ENCODE measurements around the gene PRSS57. TPM values are rescaled to one million over a fixed set of nuclear protein-coding genes. Genes with fewer than 3 reads are reported as not detected.
A peak's percentile ranks its signal among the peaks of the same experiment; 100 is the strongest.

The PRSS57 gene
- total and polyA plus RNA-seq, 2 of the 8 experiments (the other 6 are each of a cell fraction or from before 2014, with no cell fraction given) = not detected

DNA sequence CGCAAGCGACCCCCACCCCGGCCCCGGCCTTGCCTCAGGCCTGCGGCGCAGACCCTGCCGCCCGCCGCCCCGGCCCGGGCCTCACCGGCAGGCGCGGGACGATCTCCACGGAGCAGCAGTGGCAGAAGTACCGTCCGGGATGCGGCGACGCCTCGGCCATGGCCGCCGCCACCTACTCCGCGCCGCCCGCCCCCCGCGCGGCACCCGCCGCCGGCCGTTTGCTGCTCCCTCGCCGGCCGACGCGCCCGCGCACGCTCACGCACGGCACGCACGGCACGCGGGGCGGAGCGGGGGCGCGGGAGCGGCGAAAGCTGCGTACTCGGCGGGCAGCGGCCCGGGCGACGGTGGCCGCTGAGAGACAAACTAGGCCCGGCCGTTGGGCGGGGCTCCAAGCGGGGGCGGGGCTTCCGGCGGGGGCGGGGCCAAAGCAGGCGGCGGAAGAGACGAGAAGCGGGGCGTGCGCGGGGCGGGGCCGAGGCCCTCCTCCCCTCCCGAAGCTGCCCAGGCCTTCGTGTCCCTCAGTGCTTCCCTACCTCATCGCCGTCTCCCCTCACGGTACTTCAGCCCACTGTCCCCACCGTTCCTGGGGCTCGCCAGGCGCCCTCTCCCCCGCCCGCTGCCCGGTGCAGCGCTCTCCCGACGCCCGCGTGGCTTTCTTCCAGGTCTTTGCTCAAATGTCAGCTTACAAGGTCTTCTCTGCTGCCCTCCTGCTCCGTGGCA is 32.1 kb downstream of the PRSS57 start, which contains the start of gene RNF126:
RNF126 (minus strand) TSS at position 253 of the 720 bp plus-strand sequence; CDS start at position 160, 93 bp downstream.
- peak within 1 kb of the TSS; percentile 55 for H3K27ac ChIP-seq (ENCODE audit: low read depth, low read length)
- TF ChIP-seq CBX8 (IDR thresholded peaks at IDR 0.05; ENCODE audit: borderline replicate concordance, low read depth, low read length) = no peak
- no peak for TF ChIP-seq SIX5 (IDR thresholded peaks at IDR 0.05; ENCODE audit: low read depth, low read length)
- no peak for TF ChIP-seq BRCA1 (IDR thresholded peaks at IDR 0.05; ENCODE audit: low read depth, low read length)
- 0 out of 2 replicates have a peak, but pooled peaks have one; percentile 54 for TF ChIP-seq RBBP5 (IDR thresholded peaks at IDR 0.05; ENCODE audit: borderline replicate concordance, low read depth, low read length)
- TF ChIP-seq, protein P1, sequence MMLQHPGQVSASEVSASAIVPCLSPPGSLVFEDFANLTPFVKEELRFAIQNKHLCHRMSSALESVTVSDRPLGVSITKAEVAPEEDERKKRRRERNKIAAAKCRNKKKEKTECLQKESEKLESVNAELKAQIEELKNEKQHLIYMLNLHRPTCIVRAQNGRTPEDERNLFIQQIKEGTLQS (IDR thresholded peaks at IDR 0.05; ENCODE audit: insufficient read depth, low read depth, low read length) = no peak
- no peak for TF ChIP-seq KDM5A (IDR thresholded peaks at IDR 0.05; ENCODE audit: low read length)
- no peak for TF ChIP-seq SP4 (IDR thresholded peaks at IDR 0.05; ENCODE audit: low read length)
- TF ChIP-seq ZNF274 (IDR thresholded peaks at IDR 0.05; ENCODE audit: borderline replicate concordance, extremely low read depth, low read length) = no peak
- TF ChIP-seq TEAD4 (IDR thresholded peaks at IDR 0.05; ENCODE audit: low read depth, low read length) = no peak
- peak; percentile 34 for TF ChIP-seq KDM4A (IDR thresholded peaks at IDR 0.05; ENCODE audit: low read depth, low read length, severe bottlenecking)
- TF ChIP-seq JUND (IDR thresholded peaks at IDR 0.05; ENCODE audit: low read length) = no peak

More for the DNA sequence above, 32.1 kb downstream of the PRSS57 start, which contains the start of gene RNF126:
- WGBS, 2 experiments (ENCODE audit: extremely low coverage in 1 of 2, insufficient coverage in 1 of 2, insufficient read length in 1 of 2, insufficient replicate concordance in 2 of 2, low coverage in 1 of 2, low lambda C conversion rate in 2 of 2, missing lambda C conversion rate in 1 of 2) = 11% methylated on average over 63 of the region's 97 CpGs; no CpG with 5 or more reads in 1 of the 2 experiments
- Histone ChIP-seq H3K14ac (ENCODE audit: insufficient read length) (no peak within 1 kb of the TSS), H3K18ac (ENCODE audit: extremely low read depth, low read length) (peak within 1 kb of the TSS; percentile 71), H4K8ac (ENCODE audit: extremely low read depth, insufficient read depth, low read length) (peak within 1 kb of the TSS; percentile 93), H3K36me3 (ENCODE audit: control insufficient read depth in 2 of 4, insufficient read depth in 4 of 4, low read length in 3 of 4) (no peaks in the 10 kb centered on the region; a peak in 1 of 8 replicates), H3K79me2 (ENCODE audit: control insufficient read depth in 1 of 2, insufficient read depth in 2 of 2, low read length in 2 of 2) (peaks cover 45 to 48% of the 10 kb centered on the region in 2 experiments), H4K91ac (replicated peaks; ENCODE audit: insufficient read length, low read length) (peak within 1 kb of the TSS; percentile 55), H2BK120ac (replicated peaks; ENCODE audit: low read depth, low read length) (no peak within 1 kb of the TSS), H4K20me1 (replicated peaks in 1 of 2; ENCODE audit: control insufficient read depth in 1 of 2, insufficient read depth in 2 of 2, low read length in 2 of 2) (peaks cover 29 to 30% of the 10 kb centered on the region in 2 experiments), H3K23me2 (ENCODE audit: low read depth, low read length) (peaks cover 3% of the 10 kb centered on the region; the same call in 1 of the 2 replicates), H3K4me1 (replicated peaks in 1 of 4; ENCODE audit: control insufficient read depth in 3 of 4, insufficient read depth in 4 of 4, low read length in 3 of 4) (peaks cover 0 to 14% (median 6%) of the 10 kb centered on the region in 4 experiments; a peak in 5 of 7 replicates), H3K79me1 (ENCODE audit: low read depth, low read length) (no peaks in the 10 kb centered on the region; the same call in 1 of the 2 replicates), H3K4ac (replicated peaks; ENCODE audit: insufficient read length, low read depth, low read length) (peak within 1 kb of the TSS; percentile 78), H3K9ac (replicated peaks in 1 of 4; ENCODE audit: extremely low read depth in 1 of 4, low read depth in 3 of 4, low read length in 3 of 4) (peak within 1 kb of the TSS; percentile 59 to 85 (median 78)), H2BK12ac (ENCODE audit: low read depth, low read length) (0 out of 2 replicates have a peak within 1 kb of the TSS, but pooled peaks have one; percentile 1), H3K4me3 (ENCODE audit: extremely low read depth in 1 of 4, insufficient read depth in 2 of 4, low read depth in 3 of 4, low read length in 4 of 4) (peak within 1 kb of the TSS; percentile 76 to 99 (median 78)), H3K4me2 (ENCODE audit: insufficient read depth in 1 of 2, low read depth in 2 of 2, low read length in 2 of 2) (peak within 1 kb of the TSS; percentile 80 to 93), H2BK5ac (ENCODE audit: low read depth, low read length) (peak within 1 kb of the TSS; percentile 61; the same call in 1 of the 2 replicates), H4K5ac (ENCODE audit: insufficient read length, low read depth, low read length) (no peak within 1 kb of the TSS), H3K23ac (ENCODE audit: insufficient read length) (no peak within 1 kb of the TSS), H2BK20ac (ENCODE audit: low read length) (no peak within 1 kb of the TSS), H2BK15ac (ENCODE audit: low read length) (peak within 1 kb of the TSS; percentile 19; the same call in 1 of the 2 replicates), H2AFZ (ENCODE audit: low read length) (peak within 1 kb of the TSS; percentile 1; the same call in 1 of the 2 replicates), H3K56ac (replicated peaks; ENCODE audit: insufficient read length, low read depth, low read length) (no peak within 1 kb of the TSS), H2AK5ac (ENCODE audit: low read depth, low read length) (peak within 1 kb of the TSS; percentile 60; the same call in 1 of the 2 replicates), H3K27me3 (replicated peaks in 1 of 4; ENCODE audit: control insufficient read depth in 3 of 4, extremely low read depth in 1 of 4, insufficient read depth in 3 of 4, low read length in 3 of 4) (peaks cover 0 to 6% (median 2%) of the 10 kb centered on the region in 4 experiments; a peak in 1 of 7 replicates), H3K9me3 (ENCODE audit: insufficient read depth in 2 of 2, low read depth in 1 of 2, low read length in 1 of 2) (peaks cover 5 to 6% of the 10 kb centered on the region in 2 experiments; a peak in 2 of 4 replicates)
- CTCF ChIA-PET (ENCODE audit: partially characterized antibody) = interaction anchor here (0.7 to 1.2 kb wide), 5 partner anchors 45 to 78 kb away, joined by 3 to 5 read pairs (median 3); partner anchors contain the start of gene PALM
- POLR2A ChIA-PET (ENCODE audit: partially characterized antibody) = interaction anchor here (0.6 to 1.6 kb wide), 14 partner anchors 11 to 719 kb away, joined by 3 to 10 read pairs (median 3); no protein-coding TSS in a partner anchor
- DNase-seq (ENCODE audit: low read depth in 1 of 2, low spot score in 2 of 2) (peak; percentile 53 to 88), FAIRE-seq (no peak)

Data from H1 (cell line).